Activated CD4-positive, alpha-beta T cell treated with anti-CD3 and anti-CD28 coated beads, Interleukin-2, amount 10 ng/mL, durations not matched to agents 24 days and 14 days (primary cell): ENCODE data around the gene OCA2. TPM values are rescaled to one million over a fixed set of nuclear protein-coding genes. Genes with fewer than 3 reads are reported as not detected.

Source experiments
- DNase-seq: peaks from one replicate; pipeline ENCODE4 v3.0.0; 2022
- H3K27ac Mint-ChIP-seq: one replicate; pipeline ENCODE4 v1.8.0; 2022; ENCODE audit warnings: mild to moderate bottlenecking, mixed read lengths
- H3K27me3 Mint-ChIP-seq: one replicate; pipeline ENCODE4 v1.8.0; 2022; ENCODE audit warnings: mixed read lengths
- H3K36me3 Mint-ChIP-seq: one replicate; pipeline ENCODE4 v1.8.0; 2022; ENCODE audit warnings: low read depth, mild to moderate bottlenecking, mixed read lengths
- H3K4me1 Mint-ChIP-seq: one replicate; pipeline ENCODE4 v1.8.0; 2021; ENCODE audit warnings: mixed read lengths
- H3K4me3 Mint-ChIP-seq: one replicate; pipeline ENCODE4 v1.8.0; 2022; ENCODE audit warnings: mild to moderate bottlenecking, moderate library complexity, mixed read lengths
- H3K9me3 Mint-ChIP-seq: one replicate; pipeline ENCODE4 v1.8.0; 2021; ENCODE audit warnings: mixed read lengths
- intact Hi-C: fragments of 100-400 bp; cut with micrococcal nuclease; formaldehyde crosslinking; loops from one replicate; pipeline ENCODE4 v1.15.1; 2023
- total RNA-seq: library from RNA; stranded (reverse); gene quantifications from 2 replicates; pipeline ENCODE4 v1.2.3, GENCODE V29; 2022

OCA2 gene
- total RNA-seq, 1 donor from 2014 or later, result not detected

DNA sequence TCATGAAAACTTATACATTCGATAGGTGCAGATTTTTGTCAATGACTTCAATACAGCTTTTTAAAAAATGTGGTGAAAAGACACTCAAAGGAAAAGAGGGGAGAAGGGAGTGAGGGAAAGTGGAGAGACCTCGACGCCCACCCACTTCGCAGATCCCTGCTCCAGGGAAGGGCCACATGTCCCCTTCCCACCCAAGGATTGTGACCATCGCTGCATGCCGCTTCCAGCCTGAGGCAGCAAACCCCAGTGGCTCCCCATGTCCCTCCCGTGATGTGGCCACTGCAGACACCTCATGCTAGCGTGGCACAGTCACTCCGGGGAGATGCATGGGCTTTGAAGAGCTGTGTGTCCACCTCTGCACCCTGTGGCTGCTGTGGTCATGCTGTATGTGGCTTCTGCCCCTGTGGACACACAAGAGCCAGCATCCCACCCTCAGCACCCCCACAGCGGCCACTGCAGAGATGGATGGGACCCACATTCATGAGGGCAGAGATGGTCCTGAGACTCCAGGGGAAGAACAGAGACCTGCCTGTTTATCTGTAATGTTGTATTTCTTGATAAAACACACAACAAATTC, 230.2 kb downstream of the OCA2 start:
- intact Hi-C loops, result no loop called here
- Mint-ChIP-seq H3K36me3 (no peaks in the 10 kb centered on the region), H3K27me3 (no peaks in the 10 kb centered on the region), H3K27ac (no peak overlapping the region), H3K9me3 (no peaks in the 10 kb centered on the region), H3K4me1 (no peaks in the 10 kb centered on the region), H3K4me3 (no peak overlapping the region)
- peak; percentile 23 for DNase-seq

DNA sequence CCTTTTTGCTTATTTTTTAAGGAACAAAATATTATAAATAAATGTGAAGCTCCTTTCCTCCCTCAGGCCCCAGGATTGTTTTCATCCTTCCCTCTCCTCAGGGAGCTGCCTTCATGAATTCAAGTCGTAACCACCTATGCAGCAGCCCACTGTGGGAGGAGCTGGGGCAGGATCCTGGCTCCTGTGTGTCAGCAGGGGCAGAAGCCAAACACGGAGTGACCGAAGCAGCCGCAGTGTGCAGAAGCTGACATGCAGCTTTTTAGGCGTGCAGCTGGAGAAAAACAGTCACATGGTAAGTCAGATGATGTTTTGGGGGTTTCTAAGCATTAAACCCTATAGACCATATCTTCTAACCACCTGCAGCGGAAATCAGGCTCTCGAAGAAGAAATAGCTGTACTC, 231.3 kb downstream of the OCA2 start:
- no peaks in the 10 kb centered on the region for H3K4me1 Mint-ChIP-seq
- no peak overlapping the region for H3K4me3 Mint-ChIP-seq
- no peaks in the 10 kb centered on the region for H3K36me3 Mint-ChIP-seq
- no peaks in the 10 kb centered on the region for H3K9me3 Mint-ChIP-seq
- intact Hi-C loops, result no loop called here
- no peak overlapping the region for H3K27ac Mint-ChIP-seq
- no peaks in the 10 kb centered on the region for H3K27me3 Mint-ChIP-seq
- peak; percentile 31 for DNase-seq

DNA sequence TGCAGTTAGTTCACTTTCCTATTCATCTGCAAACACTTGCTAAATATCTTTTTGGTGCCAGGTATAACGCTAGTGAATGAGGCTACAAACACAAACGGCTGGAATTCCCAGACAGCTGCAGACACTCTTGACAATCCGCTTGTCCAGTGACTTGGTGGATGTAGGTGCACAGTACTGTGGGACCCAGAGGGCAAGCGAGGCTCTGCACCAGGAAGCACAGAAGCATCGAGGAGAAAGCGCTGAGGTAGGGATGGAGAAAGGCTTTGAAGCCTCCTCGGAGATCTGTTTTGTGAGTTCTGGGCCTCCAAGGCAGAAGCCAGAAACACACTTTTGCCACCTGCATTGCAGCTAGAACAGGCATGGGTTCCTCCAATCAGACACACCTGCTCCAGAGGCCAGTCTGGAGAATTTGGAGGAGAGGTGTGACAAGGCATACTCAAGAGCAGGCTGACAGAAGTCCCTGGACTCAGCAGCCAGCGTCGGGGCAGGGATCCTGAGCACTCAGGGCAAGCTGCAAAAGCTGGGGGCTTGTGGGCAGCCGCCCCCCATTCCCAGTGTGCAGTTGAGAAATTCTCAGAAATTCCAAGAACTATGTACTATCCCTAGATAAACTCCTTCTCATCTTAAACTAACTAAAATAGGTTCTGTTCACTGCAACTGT, 232.5 kb downstream of the OCA2 start:
- peak; percentile 22 for DNase-seq
- Mint-ChIP-seq H3K9me3 (no peaks in the 10 kb centered on the region), H3K36me3 (no peaks in the 10 kb centered on the region), H3K27me3 (no peaks in the 10 kb centered on the region), H3K27ac (no peak overlapping the region), H3K4me1 (no peaks in the 10 kb centered on the region), H3K4me3 (no peak overlapping the region)
- intact Hi-C loops, result no loop called here

DNA sequence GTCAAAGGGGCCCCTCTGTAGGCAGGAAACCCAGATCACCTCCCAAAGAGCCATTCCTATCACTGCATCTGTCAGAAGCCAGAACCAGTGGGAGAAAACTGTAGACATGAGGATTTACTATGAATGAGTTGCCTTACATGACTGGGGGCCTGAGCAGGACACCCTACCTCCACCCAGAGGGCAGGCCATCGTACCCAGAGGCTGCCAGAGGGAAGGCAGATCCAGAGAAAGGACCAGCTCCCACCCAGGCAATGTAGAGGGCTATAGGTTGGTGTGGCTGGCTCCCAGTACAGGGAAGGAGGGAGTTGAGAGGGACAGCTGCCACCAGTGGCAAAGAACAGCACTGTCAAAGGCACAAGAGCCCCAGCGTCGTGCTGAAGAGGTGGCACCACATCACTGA, 233.2 kb downstream of the OCA2 start:
- Mint-ChIP-seq H3K27ac (no peak overlapping the region), H3K4me1 (no peaks in the 10 kb centered on the region), H3K36me3 (no peaks in the 10 kb centered on the region), H3K9me3 (peaks cover 4% of the 10 kb centered on the region), H3K27me3 (no peaks in the 10 kb centered on the region), H3K4me3 (no peak overlapping the region)
- intact Hi-C loops, result no loop called here
- peak; percentile 26 for DNase-seq

DNA sequence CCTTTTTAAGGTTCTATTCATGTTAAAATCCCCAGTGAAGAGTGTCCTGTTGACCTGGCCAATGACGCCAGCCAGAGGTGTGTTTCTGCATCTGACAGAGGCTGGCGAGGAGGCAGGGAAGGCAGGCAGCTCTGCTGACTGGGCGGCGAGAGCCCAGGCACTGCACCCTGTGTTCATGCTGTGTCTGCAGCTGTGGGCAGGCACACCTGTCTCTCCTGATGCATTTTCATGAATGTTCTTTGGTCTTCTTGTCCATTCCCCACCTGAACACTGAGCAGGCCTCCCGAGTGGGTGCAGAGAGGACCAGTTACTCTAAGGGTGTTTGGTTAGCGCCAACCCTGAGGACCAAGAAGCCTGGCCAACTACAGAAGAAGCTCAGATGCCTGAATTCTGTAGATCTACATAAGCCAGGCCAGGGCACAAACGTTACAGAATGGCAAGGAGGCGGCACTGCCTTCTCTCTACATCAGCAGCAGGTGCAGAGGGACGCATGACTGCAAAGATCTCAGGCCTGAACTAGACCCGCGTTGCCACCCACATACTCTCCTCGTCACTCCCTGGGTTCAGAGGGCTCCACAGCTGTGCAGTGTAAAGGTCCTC, 233.7 kb downstream of the OCA2 start:
- no peaks in the 10 kb centered on the region for H3K4me1 Mint-ChIP-seq
- no peak overlapping the region for H3K4me3 Mint-ChIP-seq

DNA sequence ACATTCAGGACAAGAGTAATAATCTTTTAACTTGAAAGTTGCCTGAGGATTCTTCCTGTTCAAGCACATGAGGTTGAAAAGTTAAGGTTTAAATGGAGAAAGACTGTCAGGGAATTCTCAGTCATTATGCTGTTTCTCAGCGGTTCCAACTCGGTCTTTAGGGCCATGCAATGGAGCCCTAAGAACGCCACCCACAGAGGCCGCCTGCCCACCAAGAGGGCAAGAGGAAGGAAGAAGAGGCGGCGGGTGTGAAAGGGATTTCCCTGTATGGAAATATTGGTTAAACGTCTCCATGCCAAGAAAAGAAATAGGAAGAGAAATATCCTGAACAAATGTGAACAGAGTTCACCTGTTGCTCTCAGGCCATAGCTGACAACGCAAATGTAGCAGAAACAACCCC, 234.4 kb downstream of the OCA2 start:
- no peaks in the 10 kb centered on the region for H3K4me1 Mint-ChIP-seq
- no peak overlapping the region for H3K4me3 Mint-ChIP-seq
- H3K9me3 Mint-ChIP-seq, result peaks cover 9% of the 10 kb centered on the region
- H3K27ac Mint-ChIP-seq, result no peak overlapping the region
- H3K27me3 Mint-ChIP-seq, result no peaks in the 10 kb centered on the region
- no peaks in the 10 kb centered on the region for H3K36me3 Mint-ChIP-seq
- intact Hi-C loops, result no loop called here
- DNase-seq, result no peak

More for the DNA sequence above, 233.7 kb downstream of the OCA2 start:
- intact Hi-C loops, result no loop called here
- Mint-ChIP-seq H3K27me3 (no peaks in the 10 kb centered on the region), H3K27ac (no peak overlapping the region), H3K36me3 (no peaks in the 10 kb centered on the region), H3K9me3 (peaks cover 9% of the 10 kb centered on the region)
- DNase-seq, result peak; percentile 27

DNA sequence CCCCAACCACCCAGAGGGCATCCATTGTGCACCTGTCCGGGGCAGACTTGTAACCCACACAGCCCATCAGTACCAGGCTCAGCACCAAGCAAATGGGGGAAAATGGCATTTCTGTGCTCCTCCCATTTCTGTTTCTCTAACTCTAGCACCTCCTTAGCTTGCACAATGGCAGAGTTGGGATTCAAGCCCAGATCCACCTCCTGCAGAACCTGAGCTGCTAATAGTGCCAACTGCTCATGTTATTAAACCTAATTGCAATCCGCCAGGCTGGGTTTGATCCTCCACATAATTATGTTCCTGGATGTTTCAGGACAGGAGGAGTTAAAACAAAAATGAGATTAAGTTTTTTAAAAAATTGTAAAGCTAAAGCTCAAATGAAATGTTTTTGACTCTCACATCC, 235.0 kb downstream of the OCA2 start:
- Mint-ChIP-seq H3K27ac (no peak overlapping the region), H3K36me3 (no peaks in the 10 kb centered on the region), H3K9me3 (peaks cover 9% of the 10 kb centered on the region), H3K27me3 (no peaks in the 10 kb centered on the region), H3K4me3 (no peak overlapping the region), H3K4me1 (no peaks in the 10 kb centered on the region)
- intact Hi-C loops, result no loop called here
- no peak for DNase-seq

DNA sequence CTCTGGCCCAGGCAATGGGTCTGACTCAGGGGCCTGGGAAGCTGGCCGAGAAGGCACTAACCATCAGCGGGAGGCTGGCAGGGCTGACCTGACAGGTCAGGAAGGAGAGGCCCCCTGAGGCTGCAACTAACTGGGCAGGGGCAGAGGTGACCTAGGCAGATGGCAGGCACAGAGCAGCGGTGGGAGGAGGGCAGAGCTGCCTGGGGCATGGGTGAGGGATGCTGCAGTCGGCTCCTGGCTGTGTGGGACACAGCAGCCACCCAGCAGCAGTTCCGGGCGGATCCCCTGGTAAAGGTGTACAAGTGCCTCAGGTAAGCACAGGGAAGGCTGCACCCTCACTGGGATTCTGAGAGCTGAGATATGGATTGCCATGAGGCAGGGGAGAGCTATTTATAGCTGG, 236.1 kb downstream of the OCA2 start:
- intact Hi-C loops, result no loop called here
- Mint-ChIP-seq H3K9me3 (peaks cover 9% of the 10 kb centered on the region), H3K4me1 (no peaks in the 10 kb centered on the region), H3K27ac (no peak overlapping the region), H3K27me3 (no peaks in the 10 kb centered on the region), H3K4me3 (no peak overlapping the region), H3K36me3 (no peaks in the 10 kb centered on the region)
- DNase-seq, result peak; percentile 22

DNA sequence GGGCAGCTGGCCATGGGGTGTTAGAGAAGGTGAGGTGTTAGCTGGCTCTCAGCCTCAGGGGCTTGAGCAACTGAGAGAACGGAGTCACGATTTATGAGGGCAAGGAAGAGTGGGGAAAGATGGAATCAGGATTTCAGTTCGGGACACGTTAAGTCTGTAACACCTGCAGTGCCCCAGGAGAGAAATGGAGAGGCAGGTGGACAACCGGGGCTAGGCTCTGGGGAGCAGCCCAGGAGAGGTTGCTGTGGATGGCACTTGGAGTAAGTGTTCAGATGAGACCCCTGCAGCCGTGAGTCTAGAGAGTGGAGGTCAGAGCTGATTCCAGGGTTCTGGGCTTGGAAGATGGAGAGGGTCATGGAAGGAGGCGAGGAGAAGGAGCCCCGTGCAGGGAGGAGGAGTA, 237.9 kb downstream of the OCA2 start:
- Mint-ChIP-seq H3K27me3 (no peaks in the 10 kb centered on the region), H3K4me3 (no peak overlapping the region), H3K27ac (no peak overlapping the region), H3K36me3 (no peaks in the 10 kb centered on the region), H3K4me1 (no peaks in the 10 kb centered on the region), H3K9me3 (peaks cover 9% of the 10 kb centered on the region)
- intact Hi-C loops, result no loop called here
- peak; percentile 33 for DNase-seq

DNA sequence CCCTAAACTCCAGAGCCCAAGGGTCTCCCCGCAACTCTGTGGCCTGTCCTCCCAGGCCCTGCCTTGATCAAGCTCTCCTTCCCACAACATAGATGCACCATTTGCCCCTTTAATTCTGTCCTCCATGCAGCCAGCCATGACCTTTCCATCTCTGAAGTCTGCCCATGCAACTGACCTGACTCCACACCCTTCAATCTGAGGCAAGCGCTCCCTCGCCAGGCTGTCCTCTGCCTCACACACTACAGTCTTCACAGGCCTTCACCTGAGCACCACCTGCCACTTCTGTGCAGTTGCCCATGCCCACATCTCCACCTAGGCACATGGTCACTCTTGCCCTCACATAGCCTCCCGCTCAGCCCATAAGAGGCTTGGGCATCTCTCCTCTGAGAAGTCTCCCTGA, 244.0 kb downstream of the OCA2 start:
- H3K27ac Mint-ChIP-seq, result no peak overlapping the region

DNA sequence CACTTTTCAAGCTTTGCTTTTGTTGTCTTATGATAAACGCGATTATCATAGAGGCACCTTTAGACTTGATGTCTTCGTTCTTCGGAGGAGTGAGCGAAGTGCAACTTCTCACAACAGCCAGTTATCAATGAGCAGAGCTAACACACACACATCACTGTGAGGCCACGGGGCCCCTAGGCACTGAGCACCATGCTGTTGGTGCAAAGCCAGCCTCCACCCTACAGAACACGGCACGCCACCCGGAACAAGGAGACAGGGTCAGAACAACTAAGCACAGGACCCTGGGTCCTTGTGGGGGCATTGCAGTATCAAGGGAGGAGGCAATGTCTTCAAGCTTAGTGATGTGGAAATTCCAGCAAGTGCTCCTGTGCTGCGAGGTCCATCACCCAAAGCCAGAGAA, 244.5 kb downstream of the OCA2 start:
- peak; percentile 30 for DNase-seq
- Mint-ChIP-seq H3K36me3 (no peaks in the 10 kb centered on the region), H3K27me3 (no peaks in the 10 kb centered on the region), H3K4me1 (no peaks in the 10 kb centered on the region), H3K9me3 (no peaks in the 10 kb centered on the region), H3K4me3 (no peak overlapping the region), H3K27ac (no peak overlapping the region)
- intact Hi-C loops, result no loop called here

More for the DNA sequence above, 244.0 kb downstream of the OCA2 start:
- Mint-ChIP-seq H3K4me1 (no peaks in the 10 kb centered on the region), H3K27me3 (no peaks in the 10 kb centered on the region), H3K36me3 (no peaks in the 10 kb centered on the region), H3K4me3 (no peak overlapping the region), H3K9me3 (no peaks in the 10 kb centered on the region)
- DNase-seq, result peak; percentile 19
- intact Hi-C loops, result no loop called here

DNA sequence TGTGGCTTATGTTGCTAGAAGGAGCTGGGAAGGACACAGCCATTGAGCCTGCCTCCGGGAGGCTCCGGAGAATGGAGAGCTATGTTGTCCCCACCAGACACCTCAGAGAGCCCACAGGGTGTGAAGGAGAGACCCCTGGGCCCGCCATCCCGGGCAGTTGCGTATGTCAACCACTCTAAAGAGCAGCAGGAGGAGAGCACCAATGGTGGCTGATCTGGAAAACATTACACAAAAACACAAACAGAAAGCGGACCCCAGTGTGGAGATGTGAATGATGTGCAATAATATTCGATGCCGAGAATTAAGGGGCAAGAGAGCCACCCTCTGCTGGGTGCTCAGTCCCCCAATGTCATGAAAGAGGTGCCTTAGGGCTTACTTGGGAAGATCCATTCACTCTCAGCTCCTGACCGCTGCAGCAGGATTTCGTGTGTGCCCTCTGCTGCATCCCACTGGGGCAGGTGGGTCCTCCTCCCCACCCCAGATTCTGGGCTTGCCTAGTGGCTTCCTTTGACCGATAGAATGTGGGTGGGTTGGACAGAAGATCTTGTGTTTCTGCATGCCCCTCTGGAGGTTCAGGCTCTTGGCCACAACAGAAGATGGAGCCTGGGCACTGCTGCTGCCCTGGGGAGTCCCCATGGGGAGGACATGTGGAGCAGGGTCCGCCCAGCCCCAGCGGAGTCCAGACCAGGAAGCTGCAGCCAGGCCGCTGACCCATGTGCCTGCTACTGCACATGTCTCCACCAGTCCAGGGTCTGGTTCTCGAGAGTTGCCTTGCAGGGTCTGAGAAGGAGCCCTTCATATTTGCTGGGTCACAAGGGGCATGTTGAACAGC, 245.3 kb downstream of the OCA2 start:
- H3K27me3 Mint-ChIP-seq, result no peaks in the 10 kb centered on the region
- no peak overlapping the region for H3K27ac Mint-ChIP-seq
- intact Hi-C loops, result no loop called here
- H3K4me1 Mint-ChIP-seq, result no peaks in the 10 kb centered on the region
- H3K9me3 Mint-ChIP-seq, result no peaks in the 10 kb centered on the region
- DNase-seq, result no peak
- H3K4me3 Mint-ChIP-seq, result no peak overlapping the region
- no peaks in the 10 kb centered on the region for H3K36me3 Mint-ChIP-seq

DNA sequence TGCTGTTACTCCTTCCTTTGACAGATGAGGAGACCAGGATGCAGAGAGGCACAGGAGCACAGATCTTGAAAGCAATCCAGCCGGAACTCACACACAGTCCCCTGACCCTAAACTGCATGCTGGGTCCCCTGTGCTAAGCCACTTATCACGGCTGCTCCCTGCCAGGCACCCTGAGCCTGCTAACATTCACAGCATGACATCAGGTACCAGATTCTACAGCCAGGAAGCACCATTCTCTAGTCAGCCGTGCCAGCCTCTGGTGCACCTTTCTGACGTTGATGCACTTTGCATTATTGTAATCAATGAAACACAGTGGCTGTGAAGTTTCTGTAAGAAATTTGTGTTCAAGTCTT, 247.3 kb downstream of the OCA2 start:
- H3K36me3 Mint-ChIP-seq, result no peaks in the 10 kb centered on the region
- intact Hi-C loops, result no loop called here
- no peak overlapping the region for H3K27ac Mint-ChIP-seq
- no peak overlapping the region for H3K4me3 Mint-ChIP-seq
- DNase-seq, result no peak
- H3K9me3 Mint-ChIP-seq, result no peaks in the 10 kb centered on the region
- no peaks in the 10 kb centered on the region for H3K4me1 Mint-ChIP-seq
- H3K27me3 Mint-ChIP-seq, result no peaks in the 10 kb centered on the region
